Transverse colon (tissue), 4 donors: ENCODE measurements around the gene FEZF1. TPM values are rescaled to one million over a fixed set of nuclear protein-coding genes. Genes with fewer than 3 reads are reported as not detected.

ENCODE experiments used
- DNase-seq: peaks from one replicate; pipeline ENCODE4 v3.0.0-alpha.2; 2019
- H3K27ac ChIP-seq, 4 donors: fragments of 200-600 bp; sonication (generic); 2 replicates each; pipeline ENCODE4 v1.5.1; 2016 to 2018; ENCODE audit warnings: inconsistent platforms in 4 of 4
- H3K27me3 ChIP-seq: fragments of 200-600 bp; sonication (generic); 2 replicates; pipeline ENCODE4 v1.5.1; 2017; ENCODE audit warnings: inconsistent platforms
- H3K36me3 ChIP-seq, 4 donors: fragments of 200-600 bp; sonication (generic); 2 replicates each; pipeline ENCODE4 v1.5.1; 2017 to 2019; ENCODE audit warnings: inconsistent platforms in 4 of 4
- H3K4me1 ChIP-seq, 4 donors: fragments of 200-600 bp; sonication (generic); 2 replicates each; pipeline ENCODE4 v1.5.1; 2017 to 2020; ENCODE audit warnings: inconsistent platforms in 4 of 4
- H3K4me3 ChIP-seq, 4 donors: fragments of 200-600 bp; sonication (generic); 1 replicate in 1 of 4; 2 replicates in 3 of 4; pipeline versions ENCODE4 v1.5.1 to v1.6.1; 2017 to 2019; ENCODE audit warnings: inconsistent platforms in 4 of 4
- H3K9me3 ChIP-seq, 2 donors: fragments of 200-600 bp; sonication (generic); 2 replicates each; pipeline ENCODE4 v1.5.1; 2017 to 2019; ENCODE audit warnings: inconsistent platforms in 2 of 2
- EP300 ChIP-seq: sonication (generic); formaldehyde crosslinking; IDR thresholded peaks from one replicate; pipeline ENCODE4 v1.6.1; 2017; ENCODE audit warnings: antibody characterized with exemption, low read depth
- POLR2A ChIP-seq: fragments of 450-650 bp; IDR thresholded peaks from one replicate; pipeline ENCODE4 v1.6.1; 2016; ENCODE audit warnings: antibody characterized with exemption, mild to moderate bottlenecking, moderate library complexity
- POLR2AphosphoS5 ChIP-seq, 3 donors: sonication (generic); formaldehyde crosslinking; IDR thresholded peaks; one replicate each; pipeline ENCODE4 v1.6.1; 2016; ENCODE audit warnings: antibody characterized with exemption in 3 of 3
- WGBS, 2 donors: methylation state at CpG; one replicate each; pipeline ENCODE4 v1.1.5; 2018; ENCODE audit warnings: low coverage in 1 of 2; 5-methylcytosine and 5-hydroxymethylcytosine counted together
- in situ Hi-C, 4 donors: fragments of 200-750 bp; cut with MboI; loops; one replicate each; pipeline versions ENCODE4 v1.15.0 to v1.15.1; 2017; ENCODE audit warnings: low sequenced_read_pairs in 3 of 4, low pct_ligation_motif_present in 1 of 4, low pct_unique_long_range_greater_than_20kb in 1 of 4
- intact Hi-C: fragments of 100-400 bp; cut with DNase I; formaldehyde crosslinking; loops from one replicate; pipeline ENCODE4 v1.15.1; 2023; ENCODE audit warnings: low total_unique reads
- total RNA-seq, 4 donors: library from RNA; depleted of rRNA; stranded (reverse); fragments of >200 nt; gene quantifications; one replicate each; pipeline ENCODE4 v1.1.0, GENCODE V29; 2016
- TF ChIP-seq, protein P1 (sequence below), 5 experiments: fragments of 200-600 bp in 3 of 5; fragments of 450-650 bp in 2 of 5; sonication (generic) in 3 of 5; IDR thresholded peaks; 1 replicate in 2 of 5; 2 replicates in 3 of 5; pipeline ENCODE4 v1.5.1; 2016 to 2017; ENCODE audit warnings: antibody characterized with exemption in 5 of 5, inconsistent platforms in 3 of 5, mild to moderate bottlenecking in 2 of 5, moderate library complexity in 1 of 5

The FEZF1 gene
- total RNA-seq, 4 donors from 2014 or later: not detected

DNA sequence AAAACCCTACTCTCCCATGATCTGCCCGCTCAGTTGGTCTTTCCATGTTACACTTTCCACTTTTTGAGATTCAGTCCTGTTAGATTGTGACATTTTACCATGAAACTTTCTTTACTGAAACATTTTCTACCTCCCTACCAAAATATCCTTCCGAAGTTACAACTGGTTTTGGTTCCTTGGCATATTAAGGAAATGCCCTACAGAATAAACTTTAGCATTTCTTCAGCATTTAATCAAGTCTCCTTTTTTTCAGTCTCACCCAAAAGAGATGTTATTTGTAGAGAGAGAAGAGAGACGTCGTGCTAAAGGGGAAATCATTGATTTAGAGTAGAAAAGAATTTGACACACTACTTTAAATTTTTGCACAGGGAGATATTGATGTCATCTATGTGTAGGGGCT, 9.7 kb upstream of the FEZF1 start:
- Histone ChIP-seq H3K4me3 (no peak overlapping the region), H3K27ac (no peak overlapping the region), H3K4me1 (peaks cover 16 to 38% (median 23%) of the 10 kb centered on the region in 4 donors), H3K27me3 (peaks cover 95% of the 10 kb centered on the region), H3K9me3 (no peaks in the 10 kb centered on the region), H3K36me3 (no peaks in the 10 kb centered on the region)
- intact Hi-C loops (no loop called here), in situ Hi-C loops (no loop called here)
- TF ChIP-seq POLR2AphosphoS5 (IDR thresholded peaks at IDR 0.05) (no peak), EP300 (no peak), POLR2A (no peak)
- TF ChIP-seq, protein P1, sequence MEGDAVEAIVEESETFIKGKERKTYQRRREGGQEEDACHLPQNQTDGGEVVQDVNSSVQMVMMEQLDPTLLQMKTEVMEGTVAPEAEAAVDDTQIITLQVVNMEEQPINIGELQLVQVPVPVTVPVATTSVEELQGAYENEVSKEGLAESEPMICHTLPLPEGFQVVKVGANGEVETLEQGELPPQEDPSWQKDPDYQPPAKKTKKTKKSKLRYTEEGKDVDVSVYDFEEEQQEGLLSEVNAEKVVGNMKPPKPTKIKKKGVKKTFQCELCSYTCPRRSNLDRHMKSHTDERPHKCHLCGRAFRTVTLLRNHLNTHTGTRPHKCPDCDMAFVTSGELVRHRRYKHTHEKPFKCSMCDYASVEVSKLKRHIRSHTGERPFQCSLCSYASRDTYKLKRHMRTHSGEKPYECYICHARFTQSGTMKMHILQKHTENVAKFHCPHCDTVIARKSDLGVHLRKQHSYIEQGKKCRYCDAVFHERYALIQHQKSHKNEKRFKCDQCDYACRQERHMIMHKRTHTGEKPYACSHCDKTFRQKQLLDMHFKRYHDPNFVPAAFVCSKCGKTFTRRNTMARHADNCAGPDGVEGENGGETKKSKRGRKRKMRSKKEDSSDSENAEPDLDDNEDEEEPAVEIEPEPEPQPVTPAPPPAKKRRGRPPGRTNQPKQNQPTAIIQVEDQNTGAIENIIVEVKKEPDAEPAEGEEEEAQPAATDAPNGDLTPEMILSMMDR (IDR thresholded peaks at IDR 0.05): no peak
- no peak for DNase-seq
- 24% methylated on average over 4 of the region's 4 CpGs for whole genome bisulfite sequencing, 2 donors

DNA sequence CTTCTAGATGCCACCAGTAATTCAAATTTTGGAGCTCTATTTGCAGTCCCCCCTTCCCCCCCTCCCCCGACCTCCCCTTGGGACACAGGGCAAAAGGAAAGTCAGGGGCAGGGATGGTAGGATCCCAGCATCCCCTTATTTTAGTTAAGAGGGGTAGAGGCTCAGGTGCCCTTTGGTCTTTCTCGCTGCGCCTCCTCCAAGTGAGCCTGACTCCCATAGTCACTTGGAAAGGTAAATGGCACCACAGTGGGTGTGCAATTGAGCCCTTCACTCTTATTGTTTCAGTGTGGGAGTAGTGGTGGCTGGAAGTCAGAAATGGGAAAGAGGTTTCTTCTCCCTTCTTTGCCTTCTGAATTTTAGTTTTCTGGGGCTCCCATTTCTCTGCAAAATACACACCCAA, 8.2 kb upstream of the FEZF1 start:
- TF ChIP-seq POLR2AphosphoS5 (IDR thresholded peaks at IDR 0.05) (no peak), POLR2A (no peak), EP300 (no peak)
- TF ChIP-seq, protein P1 (IDR thresholded peaks at IDR 0.05): no peak
- in situ Hi-C loops (no loop called here), intact Hi-C loops (no loop called here)
- 42% methylated on average over 3 of the region's 3 CpGs; no CpG with 5 or more reads in 1 of the 2 donors for WGBS, 2 donors
- Histone ChIP-seq H3K36me3 (no peaks in the 10 kb centered on the region), H3K27ac (no peak overlapping the region), H3K27me3 (peaks cover 100% of the 10 kb centered on the region), H3K4me1 (peaks cover 16 to 38% (median 23%) of the 10 kb centered on the region in 4 donors), H3K9me3 (no peaks in the 10 kb centered on the region), H3K4me3 (no peak overlapping the region)
- no peak for DNase-seq

DNA sequence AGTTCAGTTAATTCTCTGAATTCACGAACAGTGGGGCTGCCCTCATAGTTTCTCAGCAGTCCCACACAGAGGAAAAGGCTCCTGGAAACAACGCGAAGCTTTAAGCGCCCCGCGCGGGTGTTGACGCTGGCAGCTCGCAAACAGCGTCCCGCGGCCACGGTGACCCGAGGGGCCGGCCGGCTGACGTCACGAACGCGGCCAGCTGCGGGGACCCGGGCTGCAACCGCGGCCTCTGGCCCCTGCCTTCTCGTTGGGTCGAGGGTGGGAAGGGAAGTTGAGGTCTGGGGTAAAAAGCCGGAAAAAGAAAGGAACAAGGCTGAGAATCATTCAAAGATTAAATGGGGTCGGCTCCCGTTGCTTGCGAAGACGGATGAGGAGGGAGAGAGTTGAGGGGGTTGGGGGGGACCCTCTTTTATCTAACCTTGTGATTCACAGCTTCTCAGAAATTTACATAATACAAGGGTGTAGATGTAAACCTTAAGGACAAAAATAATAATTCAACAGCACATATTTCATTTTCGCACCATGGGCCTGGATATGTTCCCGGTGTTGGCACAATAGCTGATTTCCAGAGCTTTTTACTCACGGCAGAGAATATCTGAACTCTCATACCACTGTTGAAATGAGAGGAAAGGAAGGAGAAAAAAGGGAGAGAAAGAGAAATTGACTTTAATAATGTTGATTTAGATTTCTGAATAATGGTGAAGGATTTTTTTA, 7.3 kb upstream of the FEZF1 start:
- DNase-seq: no peak
- 3 to 12% methylated on average over 34 of the region's 34 CpGs for WGBS, 2 donors
- H3K27me3 ChIP-seq: peaks cover 100% of the 10 kb centered on the region
- peaks cover 13 to 32% (median 21%) of the 10 kb centered on the region in 4 donors for H3K4me1 ChIP-seq
- intact Hi-C loops (no loop called here), in situ Hi-C loops (no loop called here)
- peak overlapping the region in 1 of 4 donors; percentile 30 for H3K4me3 ChIP-seq
- H3K9me3 ChIP-seq: no peaks in the 10 kb centered on the region
- H3K36me3 ChIP-seq: no peaks in the 10 kb centered on the region
- H3K27ac ChIP-seq: no peak overlapping the region
- no peak for TF ChIP-seq POLR2A
- no peak for TF ChIP-seq POLR2AphosphoS5 (IDR thresholded peaks at IDR 0.05)

DNA sequence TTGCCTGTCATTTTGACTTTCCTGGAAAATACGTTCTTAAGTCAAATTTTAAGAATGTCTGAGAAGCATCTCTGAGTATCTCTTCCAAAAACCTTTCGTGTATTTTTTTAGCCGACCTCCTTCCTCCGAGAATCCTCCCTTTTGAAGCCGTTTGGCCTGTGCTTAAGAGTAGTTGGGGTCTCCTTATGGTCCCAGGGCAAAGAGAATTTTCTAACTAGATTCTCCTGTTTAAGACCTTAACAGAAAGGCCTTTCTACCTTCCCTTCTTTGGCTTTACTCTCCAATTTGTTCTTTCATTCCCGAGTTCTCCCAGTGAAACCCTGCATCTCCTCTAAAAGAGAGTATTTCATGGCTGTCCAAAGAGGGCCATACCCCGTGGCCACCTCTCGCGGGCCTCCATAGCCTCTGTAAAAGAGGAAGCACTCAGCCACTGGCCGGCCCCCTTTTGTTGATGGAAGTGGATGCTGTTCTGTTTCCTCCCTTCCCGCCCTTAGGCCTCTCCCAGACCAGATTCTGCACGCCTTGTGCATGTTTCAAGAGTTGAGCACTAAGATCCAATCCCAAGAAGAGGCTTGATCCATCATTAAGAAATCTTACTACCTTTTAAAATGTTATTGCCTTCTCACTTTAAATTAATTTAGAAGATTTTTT, 6.6 kb upstream of the FEZF1 start:
- in situ Hi-C loops: no loop called here
- 22% methylated on average over 12 of the region's 12 CpGs; no CpG with 5 or more reads in 1 of the 2 donors for WGBS, 2 donors

More for the DNA sequence above, 6.6 kb upstream of the FEZF1 start:
- Histone ChIP-seq H3K4me3 (no peak overlapping the region), H3K9me3 (no peaks in the 10 kb centered on the region), H3K27ac (no peak overlapping the region), H3K36me3 (no peaks in the 10 kb centered on the region), H3K27me3 (peaks cover 100% of the 10 kb centered on the region), H3K4me1 (peaks cover 7 to 30% (median 16%) of the 10 kb centered on the region in 4 donors)
- TF ChIP-seq EP300: no peak
- TF ChIP-seq, protein P1 (IDR thresholded peaks at IDR 0.05): no peak
- no peak for TF ChIP-seq POLR2AphosphoS5 (IDR thresholded peaks at IDR 0.05)
- TF ChIP-seq POLR2A: no peak
- no peak for DNase-seq
- intact Hi-C loops: no loop called here
